ENCODE data around the gene DOCK10.
"Not testable (repeated sequence)": the region's sequence is repeated elsewhere in the genome, so short reads cannot be mapped to it uniquely, and the experiment has no call there.

DOCK10 gene

GRCh38 chr2:224922142-224922727, 120.0 kb downstream of the DOCK10 start:
- H3K4me3 ChIP-seq (replicated peaks; ENCODE audit: low read depth, low read length) = no peak overlapping the region
- TF ChIP-seq CTCF (IDR thresholded peaks at IDR 0.05; ENCODE audit: low read depth, low read length, missing control alignments) = no peak
- DNase-seq (ENCODE audit: extremely low read depth, low read depth) = no peak

GRCh38 chr2:224919472-224920110, 122.7 kb downstream of the DOCK10 start:
- no peak overlapping the region for H3K4me3 ChIP-seq (replicated peaks; ENCODE audit: low read depth, low read length)
- no peak for DNase-seq (ENCODE audit: extremely low read depth, low read depth)
- TF ChIP-seq CTCF (IDR thresholded peaks at IDR 0.05; ENCODE audit: low read depth, low read length, missing control alignments) = no peak

- no peak overlapping the region for H3K4me3 ChIP-seq (replicated peaks; ENCODE audit: low read depth, low read length)
- DNase-seq (ENCODE audit: extremely low read depth, low read depth) = no peak
- no peak for TF ChIP-seq CTCF (IDR thresholded peaks at IDR 0.05; ENCODE audit: low read depth, low read length, missing control alignments)
These were observed 123.4 kb downstream of the DOCK10 start for GRCh38 chr2:224918626-224919471.

- not testable (repeated sequence) for H3K4me3 ChIP-seq (replicated peaks; ENCODE audit: low read depth, low read length); DNase-seq (ENCODE audit: extremely low read depth, low read depth)
These were observed 125.0 kb downstream of the DOCK10 start for GRCh38 chr2:224917246-224917645.

GRCh38 chr2:224915136-224915535, 127.1 kb downstream of the DOCK10 start:
- H3K4me3 ChIP-seq (replicated peaks; ENCODE audit: low read depth, low read length) = no peak overlapping the region
- TF ChIP-seq CTCF (IDR thresholded peaks at IDR 0.05; ENCODE audit: low read depth, low read length, missing control alignments) = no peak
- DNase-seq (ENCODE audit: extremely low read depth, low read depth) = no peak

GRCh38 chr2:224910574-224910925, 131.7 kb downstream of the DOCK10 start:
- no peak for DNase-seq (ENCODE audit: extremely low read depth, low read depth)
- H3K4me3 ChIP-seq (replicated peaks; ENCODE audit: low read depth, low read length) = no peak overlapping the region
- no peak for TF ChIP-seq CTCF (IDR thresholded peaks at IDR 0.05; ENCODE audit: low read depth, low read length, missing control alignments)

- no peak for TF ChIP-seq CTCF (IDR thresholded peaks at IDR 0.05; ENCODE audit: low read depth, low read length, missing control alignments)
- H3K4me3 ChIP-seq (replicated peaks; ENCODE audit: low read depth, low read length) = no peak overlapping the region
- DNase-seq (ENCODE audit: extremely low read depth, low read depth) = peak; percentile 52
These were observed 132.2 kb downstream of the DOCK10 start for GRCh38 chr2:224909885-224910573.
